Measurements from ENCODE around the gene LIMS2. TPM values are rescaled to one million over a fixed set of nuclear protein-coding genes. Genes with fewer than 3 reads are reported as not detected.

Gene LIMS2
- total and polyA plus RNA-seq, 7 donors, result 9.3 to 31.8 (median 16.4) TPM

GRCh38 chr2:127658146-127658545 lies 17.2 kb downstream of the LIMS2 start:
- Histone ChIP-seq H3K36me3 (ENCODE audit: insufficient read depth in 1 of 2, low read depth in 1 of 2) (peaks cover 0 to 5% of the 10 kb centered on the region in 2 donors), H3K4me1 (peaks cover 5% of the 10 kb centered on the region), H3K27me3 (ENCODE audit: insufficient read depth in 3 of 3, low read length in 2 of 3) (no peaks in the 10 kb centered on the region), H3K27ac (peak overlapping the region; percentile 32), H3K4me3 (no peak overlapping the region), H3K9me3 (no peaks in the 10 kb centered on the region)
- ATAC-seq, result no peak
- intact Hi-C loops (cut with DNase I), result loop anchor here (10.0 kb wide), 2 partner anchors 123 to 133 kb away; partner anchors contain the start of genes IWS1 (in 1 of the 2) and MYO7B (in 1 of the 2)
- DNase-seq, result peak in 1 of 2 donors; percentile 19
- no peak for TF ChIP-seq CTCF (IDR thresholded peaks at IDR 0.05)
- WGBS, 3 donors, result 88 to 90% (median 90%) methylated on average over 6 of the region's 6 CpGs

- H3K36me3 ChIP-seq (ENCODE audit: insufficient read depth in 1 of 2, low read depth in 1 of 2), result peaks cover 0 to 7% of the 10 kb centered on the region in 2 donors
- no peak overlapping the region for H3K27ac ChIP-seq
- ATAC-seq (no peak), DNase-seq (peak; percentile 3 to 48)
- H3K4me1 ChIP-seq, result no peaks in the 10 kb centered on the region
- H3K4me3 ChIP-seq, result no peak overlapping the region
- no peaks in the 10 kb centered on the region for H3K9me3 ChIP-seq
- H3K27me3 ChIP-seq (ENCODE audit: insufficient read depth in 3 of 3, low read length in 2 of 3), result no peaks in the 10 kb centered on the region
- WGBS, 3 donors, result 93 to 94% (median 94%) methylated on average over 16 to 17 of the region's 17 CpGs
- intact Hi-C loops (cut with DNase I), result loop anchor here (10.0 kb wide), 2 partner anchors 122 to 132 kb away; partner anchors contain the start of genes IWS1 (in 1 of the 2) and MYO7B (in 1 of the 2)
- no peak for TF ChIP-seq CTCF (IDR thresholded peaks at IDR 0.05)
Measured at GRCh38 chr2:127657232-127657595, 18.1 kb downstream of the LIMS2 start.

- no peak overlapping the region for H3K27ac ChIP-seq
- ATAC-seq (no peak), DNase-seq (peak; percentile 5 to 46)
- intact Hi-C loops (cut with DNase I), result loop anchor here (10.0 kb wide), 2 partner anchors 122 to 132 kb away; partner anchors contain the start of genes IWS1 (in 1 of the 2) and MYO7B (in 1 of the 2)
- TF ChIP-seq CTCF (IDR thresholded peaks at IDR 0.05), result no peak
- no peaks in the 10 kb centered on the region for H3K4me1 ChIP-seq
- no peaks in the 10 kb centered on the region for H3K27me3 ChIP-seq (ENCODE audit: insufficient read depth in 3 of 3, low read length in 2 of 3)
- 89 to 92% (median 91%) methylated on average over 15 of the region's 15 CpGs for WGBS, 3 donors
- no peak overlapping the region for H3K4me3 ChIP-seq
- H3K36me3 ChIP-seq (ENCODE audit: insufficient read depth in 1 of 2, low read depth in 1 of 2), result peaks cover 0 to 7% of the 10 kb centered on the region in 2 donors
- no peaks in the 10 kb centered on the region for H3K9me3 ChIP-seq
Measured at GRCh38 chr2:127656569-127657231, 18.6 kb downstream of the LIMS2 start.

- Histone ChIP-seq H3K9me3 (no peaks in the 10 kb centered on the region), H3K4me1 (no peaks in the 10 kb centered on the region), H3K4me3 (no peak overlapping the region), H3K36me3 (ENCODE audit: insufficient read depth in 1 of 2, low read depth in 1 of 2) (peaks cover 0 to 7% of the 10 kb centered on the region in 2 donors), H3K27me3 (ENCODE audit: insufficient read depth in 3 of 3, low read length in 2 of 3) (no peaks in the 10 kb centered on the region), H3K27ac (no peak overlapping the region)
- 57 to 59% (median 59%) methylated on average over 16 of the region's 16 CpGs for WGBS, 3 donors
- intact Hi-C loops (cut with DNase I), result loop anchor here (10.0 kb wide), 2 partner anchors 121 to 131 kb away; partner anchors contain the start of genes IWS1 (in 1 of the 2) and MYO7B (in 1 of the 2)
- peak; percentile 8 to 46 for DNase-seq
- TF ChIP-seq CTCF (IDR thresholded peaks at IDR 0.05), result no peak
- ATAC-seq, result peak in 1 of 4 donors; percentile 32
Measured at GRCh38 chr2:127655209-127656073, 19.9 kb downstream of the LIMS2 start.
